Keratinocyte (primary cell): ENCODE data around the gene BNC2. TPM values are rescaled to one million over a fixed set of nuclear protein-coding genes. Genes with fewer than 3 reads are reported as not detected.

Experiments
- DNase-seq: peaks from one replicate; pipeline ENCODE4 v3.0.0-alpha.2; 2011; ENCODE audit warnings: low read depth, missing footprints, low spot score
- FAIRE-seq: peaks from 2 replicates; lab custom pipeline; 2011; peaks lifted over from hg19 to GRCh38; lab: Jason Lieb, UNC
- H2AFZ ChIP-seq: 2 replicates; pipeline ENCODE4 v1.6.0; 2012; ENCODE audit warnings: low read length, control low read depth, inconsistent platforms; ENCODE audit not compliant: control insufficient read depth
- H3K27ac ChIP-seq: 2 replicates; pipeline ENCODE4 v1.5.1; 2011; ENCODE audit warnings: low read length; ENCODE audit not compliant: control insufficient read depth, insufficient read depth
- H3K27me3 ChIP-seq: 3 replicates; pipeline ENCODE4 v1.6.0; 2011; ENCODE audit warnings: low read length; ENCODE audit not compliant: control insufficient read depth, insufficient read depth; ENCODE audit errors: extremely low read depth
- H3K36me3 ChIP-seq, 2 experiments: 2 replicates in 1 of 2; 3 replicates in 1 of 2; pipeline ENCODE4 v1.5.1; 2011; ENCODE audit warnings: low read length in 2 of 2, mild to moderate bottlenecking in 1 of 2; ENCODE audit not compliant: control insufficient read depth in 2 of 2, insufficient read depth in 2 of 2; ENCODE audit errors: extremely low read depth in 1 of 2
- H3K4me1 ChIP-seq: 3 replicates; pipeline ENCODE4 v1.5.1; 2011; ENCODE audit warnings: low read length; ENCODE audit not compliant: control insufficient read depth, insufficient read depth; ENCODE audit errors: extremely low read depth
- H3K4me2 ChIP-seq: 3 replicates; pipeline ENCODE4 v1.6.0; 2011; ENCODE audit warnings: low read depth, low read length; ENCODE audit not compliant: control insufficient read depth, insufficient read depth; ENCODE audit errors: extremely low read depth
- H3K4me3 ChIP-seq, 3 experiments: fragments of 200-600 bp in 1 of 3; sonication (generic) in 1 of 3; 2 replicates in 2 of 3; 3 replicates in 1 of 3; pipeline ENCODE4 v1.5.1; 2011 to 2016; ENCODE audit warnings: low read length in 3 of 3, mild to moderate bottlenecking in 3 of 3, control low read depth in 2 of 3, inconsistent platforms in 1 of 3, low read depth in 1 of 3, mixed read lengths in 1 of 3, mixed run types in 1 of 3, moderate library complexity in 1 of 3; ENCODE audit not compliant: control insufficient read depth in 2 of 3, insufficient read depth in 2 of 3; ENCODE audit errors: extremely low read depth in 1 of 3
- H3K79me2 ChIP-seq: 2 replicates; pipeline ENCODE4 v1.6.0; 2012; ENCODE audit warnings: low read length; ENCODE audit not compliant: control insufficient read depth, insufficient read depth
- H3K9ac ChIP-seq: 3 replicates; pipeline ENCODE4 v1.6.0; 2011; ENCODE audit warnings: low read length; ENCODE audit not compliant: control insufficient read depth, insufficient read depth; ENCODE audit errors: extremely low read depth
- H3K9me1 ChIP-seq: 3 replicates; pipeline ENCODE4 v1.6.0; 2011; ENCODE audit warnings: low read length; ENCODE audit not compliant: control insufficient read depth, insufficient read depth; ENCODE audit errors: extremely low read depth
- H3K9me3 ChIP-seq: 2 replicates; pipeline ENCODE4 v1.5.1; 2012; ENCODE audit warnings: low read depth, low read length; ENCODE audit not compliant: control insufficient read depth
- H4K20me1 ChIP-seq: 3 replicates; pipeline ENCODE4 v1.6.0; 2011; ENCODE audit warnings: low read length; ENCODE audit not compliant: control insufficient read depth, insufficient read depth; ENCODE audit errors: extremely low read depth
- EZH2 ChIP-seq: IDR thresholded peaks from one replicate; pipeline ENCODE4 v1.6.1; 2012; ENCODE audit warnings: inconsistent platforms, mild to moderate bottlenecking, low read length, moderate library complexity
- dilution Hi-C: fragments of 300-500 bp; cut with MboI; formaldehyde crosslinking; loops from one replicate; pipeline ENCODE4 v1.7.0; 2020; ENCODE audit warnings: low sequenced_read_pairs; ENCODE audit not compliant: extremely low pct_ligation_motif_present
- polyA plus RNA-seq, 5 experiments: library from polyadenylated mRNA; depleted of rRNA in 3 of 5; stranded (reverse) in 3 of 5; stranded (forward) in 1 of 5; unstranded in 1 of 5; fragments of >200 nt; gene quantifications; 1 replicate in 1 of 5; 2 replicates in 3 of 5; 3 replicates in 1 of 5; pipeline versions ENCODE4 v1.2.1 to v1.2.3, GENCODE V29; 2011 to 2012; ENCODE audit warnings: missing spikeins in 2 of 5, low read depth in 1 of 5, low replicate concordance in 1 of 5
- TF ChIP-seq, protein P1 (sequence below), 3 experiments: IDR thresholded peaks in 1 of 3; conservative IDR thresholded peaks in 1 of 3; optimal IDR thresholded peaks in 1 of 3; 2 replicates in 2 of 3; 3 replicates in 1 of 3; pipeline versions ENCODE3 to v1.5.1; 2011; ENCODE audit warnings: low read length in 3 of 3, mild to moderate bottlenecking in 3 of 3, moderate library complexity in 2 of 3, control low read depth in 1 of 3, inconsistent platforms in 1 of 3; ENCODE audit not compliant: insufficient read depth in 2 of 3; ENCODE audit errors: extremely low read depth in 1 of 3

The BNC2 gene
- polyA plus RNA-seq, 1 donor (not counting 4 experiments of a cell fraction or from before 2014, with no cell fraction given): 1.1 TPM

DNA sequence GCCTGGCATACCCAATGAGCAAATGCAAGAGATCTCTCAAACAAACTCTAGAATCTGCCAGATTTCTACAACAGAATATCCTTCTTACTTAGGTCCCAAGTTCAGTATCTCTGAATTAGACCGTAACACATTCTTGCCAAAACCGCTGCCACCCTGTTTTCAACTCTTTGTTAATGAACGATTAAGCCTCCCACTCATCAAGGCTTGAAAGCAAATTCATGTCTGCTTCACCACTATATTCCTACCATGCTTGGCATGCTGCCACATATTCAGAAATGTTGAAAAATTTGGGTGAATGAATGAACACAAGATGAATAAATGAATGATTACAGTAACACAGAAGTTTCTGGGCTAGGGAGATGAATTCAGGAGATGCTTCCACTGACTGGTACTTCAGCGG is 119.9 kb downstream of the BNC2 start:
- Histone ChIP-seq H3K4me2 (no peak overlapping the region), H3K27ac (no peak overlapping the region), H3K4me1 (no peaks in the 10 kb centered on the region), H3K9me1 (no peaks in the 10 kb centered on the region), H2AFZ (no peak overlapping the region), H3K4me3 (no peak overlapping the region), H4K20me1 (no peaks in the 10 kb centered on the region), H3K9me3 (no peaks in the 10 kb centered on the region), H3K27me3 (no peaks in the 10 kb centered on the region), H3K9ac (no peak overlapping the region), H3K79me2 (no peaks in the 10 kb centered on the region), H3K36me3 (no peaks in the 10 kb centered on the region)
- dilution Hi-C loops: no loop called here
- no peak for DNase-seq
- no peak for TF ChIP-seq EZH2
- TF ChIP-seq, protein P1, sequence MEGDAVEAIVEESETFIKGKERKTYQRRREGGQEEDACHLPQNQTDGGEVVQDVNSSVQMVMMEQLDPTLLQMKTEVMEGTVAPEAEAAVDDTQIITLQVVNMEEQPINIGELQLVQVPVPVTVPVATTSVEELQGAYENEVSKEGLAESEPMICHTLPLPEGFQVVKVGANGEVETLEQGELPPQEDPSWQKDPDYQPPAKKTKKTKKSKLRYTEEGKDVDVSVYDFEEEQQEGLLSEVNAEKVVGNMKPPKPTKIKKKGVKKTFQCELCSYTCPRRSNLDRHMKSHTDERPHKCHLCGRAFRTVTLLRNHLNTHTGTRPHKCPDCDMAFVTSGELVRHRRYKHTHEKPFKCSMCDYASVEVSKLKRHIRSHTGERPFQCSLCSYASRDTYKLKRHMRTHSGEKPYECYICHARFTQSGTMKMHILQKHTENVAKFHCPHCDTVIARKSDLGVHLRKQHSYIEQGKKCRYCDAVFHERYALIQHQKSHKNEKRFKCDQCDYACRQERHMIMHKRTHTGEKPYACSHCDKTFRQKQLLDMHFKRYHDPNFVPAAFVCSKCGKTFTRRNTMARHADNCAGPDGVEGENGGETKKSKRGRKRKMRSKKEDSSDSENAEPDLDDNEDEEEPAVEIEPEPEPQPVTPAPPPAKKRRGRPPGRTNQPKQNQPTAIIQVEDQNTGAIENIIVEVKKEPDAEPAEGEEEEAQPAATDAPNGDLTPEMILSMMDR (optimal IDR thresholded peaks at IDR 0.05 in 1 of 3, IDR thresholded peaks at IDR 0.05 in 1 of 3, conservative IDR thresholded peaks at IDR 0.05 in 1 of 3; ENCODE audit: extremely low read depth in 1 of 3, insufficient read depth in 2 of 3, low read length in 3 of 3): no peak
- no peak for FAIRE-seq

DNA sequence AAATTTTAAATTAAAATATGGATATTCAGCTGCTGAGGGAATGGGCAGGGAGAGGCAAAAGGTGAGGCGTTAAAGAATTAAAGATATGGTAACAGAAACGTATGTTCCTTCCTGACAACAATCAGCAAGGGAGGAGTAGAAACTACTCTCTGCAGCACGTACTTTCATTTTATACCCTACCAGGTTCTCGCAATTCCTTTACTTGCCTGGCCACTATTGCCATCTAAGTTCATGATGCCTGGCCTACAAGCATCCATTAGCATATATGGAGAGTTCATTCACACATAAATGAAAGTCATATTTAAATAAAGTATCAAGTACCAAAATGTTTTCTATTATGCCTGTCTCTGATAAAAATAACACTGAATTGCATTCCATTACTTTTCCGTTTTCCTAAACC is 125.1 kb downstream of the BNC2 start:
- no peak overlapping the region for H3K9ac ChIP-seq
- no peak overlapping the region for H2AFZ ChIP-seq
- H3K79me2 ChIP-seq: no peaks in the 10 kb centered on the region
- no peaks in the 10 kb centered on the region for H3K9me3 ChIP-seq
- no peaks in the 10 kb centered on the region for H4K20me1 ChIP-seq
- no peaks in the 10 kb centered on the region for H3K36me3 ChIP-seq
- no peaks in the 10 kb centered on the region for H3K4me1 ChIP-seq
- no peak overlapping the region for H3K4me3 ChIP-seq
- H3K27me3 ChIP-seq: no peaks in the 10 kb centered on the region
- no peaks in the 10 kb centered on the region for H3K9me1 ChIP-seq
- dilution Hi-C loops: no loop called here
- TF ChIP-seq, protein P1 (optimal IDR thresholded peaks at IDR 0.05 in 1 of 3, IDR thresholded peaks at IDR 0.05 in 1 of 3, conservative IDR thresholded peaks at IDR 0.05 in 1 of 3; ENCODE audit: extremely low read depth in 1 of 3, insufficient read depth in 2 of 3, low read length in 3 of 3): no peak
- TF ChIP-seq EZH2: no peak
- H3K27ac ChIP-seq: no peak overlapping the region
- DNase-seq: no peak
- no peak overlapping the region for H3K4me2 ChIP-seq
- FAIRE-seq: no peak
